ENCODE results near the gene AGXT. TPM values are rescaled to one million over a fixed set of nuclear protein-coding genes. Genes with fewer than 3 reads are reported as not detected.

Gene AGXT
- total RNA-seq, 1 experiment from 2014 or later: 0.36 TPM

DNA sequence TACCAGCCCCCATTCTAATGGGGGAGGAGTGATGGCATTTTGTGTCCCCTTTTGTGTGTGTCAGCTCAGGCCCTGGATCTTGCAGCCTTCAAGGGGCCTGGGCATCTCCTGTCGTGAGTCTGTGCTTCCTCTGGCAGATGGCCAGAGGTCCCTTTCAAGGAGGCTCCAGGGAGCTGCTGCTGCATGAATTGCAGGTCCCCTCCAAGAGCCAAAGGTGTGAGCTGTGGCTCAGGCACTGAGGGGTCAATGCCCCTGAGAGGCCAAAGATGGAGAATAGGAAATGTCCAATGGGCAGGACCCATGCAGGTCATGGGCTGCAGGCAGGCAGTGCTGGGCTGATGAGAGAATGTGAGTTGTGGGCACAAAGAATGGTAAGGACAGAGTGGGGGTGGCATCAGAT is 16.9 kb downstream of the AGXT start:
- in situ Hi-C loops (cut with HindIII; ENCODE audit: low pct_unique_long_range_greater_than_20kb, low sequenced_read_pairs): no loop called here

DNA sequence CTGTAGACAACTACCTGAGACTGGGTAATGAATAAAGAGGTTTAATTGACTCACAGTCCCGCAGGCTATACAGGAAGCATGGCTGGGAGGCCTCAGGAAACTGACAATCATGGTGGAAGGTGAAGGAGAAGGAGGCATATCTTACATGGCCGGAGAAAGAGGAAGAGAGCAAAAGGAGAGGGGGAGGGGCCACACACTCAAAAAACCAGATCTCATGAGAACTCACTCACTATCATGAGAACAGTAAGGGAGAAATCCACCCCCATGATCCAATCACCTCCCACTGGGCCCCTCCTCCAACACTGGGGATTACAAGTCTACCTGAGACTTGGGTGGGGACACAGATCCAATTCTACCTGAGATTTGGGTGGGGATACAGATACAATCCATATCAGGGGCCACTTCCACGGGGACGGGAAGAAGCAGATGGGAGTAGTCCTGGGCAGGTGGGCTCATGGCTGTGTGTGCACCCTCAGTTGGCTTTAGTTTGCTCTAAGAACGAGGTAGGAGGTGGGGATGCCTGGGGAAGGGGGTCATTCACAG is 17.5 kb downstream of the AGXT start:
- Histone ChIP-seq H3K4me1 (ENCODE audit: control insufficient read depth, insufficient read depth, low read length) (no peaks in the 10 kb centered on the region), H3K27me3 (ENCODE audit: control insufficient read depth, insufficient read depth, low read length) (no peaks in the 10 kb centered on the region), H3K27ac (ENCODE audit: low read length) (no peak overlapping the region), H3K9me3 (ENCODE audit: control insufficient read depth, insufficient read depth, low read depth, low read length) (no peaks in the 10 kb centered on the region), H3K36me3 (ENCODE audit: control insufficient read depth, insufficient read depth, low read length) (no peaks in the 10 kb centered on the region), H3K4me3 (ENCODE audit: low read depth in 2 of 2, low read length in 2 of 2) (no peak overlapping the region)
- BruUV-seq (replicated peaks): no TSS peak
- ChIA-PET CTCF (no interaction called here), POLR2A (no interaction called here)
- no peak for ATAC-seq
- no peak for DNase-seq (ENCODE audit: low read depth, low spot score)
- intact Hi-C loops (cut with micrococcal nuclease; ENCODE audit: unreplicated experiment) (no loop called here), in situ Hi-C loops (cut with HindIII; ENCODE audit: low pct_unique_long_range_greater_than_20kb, low sequenced_read_pairs) (no loop called here)
- no peak for TF ChIP-seq TCF7L2 (IDR thresholded peaks at IDR 0.05; ENCODE audit: low read depth, low read length)
- TF ChIP-seq SIN3A (IDR thresholded peaks at IDR 0.05; ENCODE audit: borderline replicate concordance, insufficient read depth, low read depth, low read length): no peak
- TF ChIP-seq, protein P1, sequence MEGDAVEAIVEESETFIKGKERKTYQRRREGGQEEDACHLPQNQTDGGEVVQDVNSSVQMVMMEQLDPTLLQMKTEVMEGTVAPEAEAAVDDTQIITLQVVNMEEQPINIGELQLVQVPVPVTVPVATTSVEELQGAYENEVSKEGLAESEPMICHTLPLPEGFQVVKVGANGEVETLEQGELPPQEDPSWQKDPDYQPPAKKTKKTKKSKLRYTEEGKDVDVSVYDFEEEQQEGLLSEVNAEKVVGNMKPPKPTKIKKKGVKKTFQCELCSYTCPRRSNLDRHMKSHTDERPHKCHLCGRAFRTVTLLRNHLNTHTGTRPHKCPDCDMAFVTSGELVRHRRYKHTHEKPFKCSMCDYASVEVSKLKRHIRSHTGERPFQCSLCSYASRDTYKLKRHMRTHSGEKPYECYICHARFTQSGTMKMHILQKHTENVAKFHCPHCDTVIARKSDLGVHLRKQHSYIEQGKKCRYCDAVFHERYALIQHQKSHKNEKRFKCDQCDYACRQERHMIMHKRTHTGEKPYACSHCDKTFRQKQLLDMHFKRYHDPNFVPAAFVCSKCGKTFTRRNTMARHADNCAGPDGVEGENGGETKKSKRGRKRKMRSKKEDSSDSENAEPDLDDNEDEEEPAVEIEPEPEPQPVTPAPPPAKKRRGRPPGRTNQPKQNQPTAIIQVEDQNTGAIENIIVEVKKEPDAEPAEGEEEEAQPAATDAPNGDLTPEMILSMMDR (IDR thresholded peaks at IDR 0.05): no peak
- no peak for TF ChIP-seq POLR2AphosphoS5 (IDR thresholded peaks at IDR 0.05; ENCODE audit: low read depth, low read length)
- TF ChIP-seq, protein P2, sequence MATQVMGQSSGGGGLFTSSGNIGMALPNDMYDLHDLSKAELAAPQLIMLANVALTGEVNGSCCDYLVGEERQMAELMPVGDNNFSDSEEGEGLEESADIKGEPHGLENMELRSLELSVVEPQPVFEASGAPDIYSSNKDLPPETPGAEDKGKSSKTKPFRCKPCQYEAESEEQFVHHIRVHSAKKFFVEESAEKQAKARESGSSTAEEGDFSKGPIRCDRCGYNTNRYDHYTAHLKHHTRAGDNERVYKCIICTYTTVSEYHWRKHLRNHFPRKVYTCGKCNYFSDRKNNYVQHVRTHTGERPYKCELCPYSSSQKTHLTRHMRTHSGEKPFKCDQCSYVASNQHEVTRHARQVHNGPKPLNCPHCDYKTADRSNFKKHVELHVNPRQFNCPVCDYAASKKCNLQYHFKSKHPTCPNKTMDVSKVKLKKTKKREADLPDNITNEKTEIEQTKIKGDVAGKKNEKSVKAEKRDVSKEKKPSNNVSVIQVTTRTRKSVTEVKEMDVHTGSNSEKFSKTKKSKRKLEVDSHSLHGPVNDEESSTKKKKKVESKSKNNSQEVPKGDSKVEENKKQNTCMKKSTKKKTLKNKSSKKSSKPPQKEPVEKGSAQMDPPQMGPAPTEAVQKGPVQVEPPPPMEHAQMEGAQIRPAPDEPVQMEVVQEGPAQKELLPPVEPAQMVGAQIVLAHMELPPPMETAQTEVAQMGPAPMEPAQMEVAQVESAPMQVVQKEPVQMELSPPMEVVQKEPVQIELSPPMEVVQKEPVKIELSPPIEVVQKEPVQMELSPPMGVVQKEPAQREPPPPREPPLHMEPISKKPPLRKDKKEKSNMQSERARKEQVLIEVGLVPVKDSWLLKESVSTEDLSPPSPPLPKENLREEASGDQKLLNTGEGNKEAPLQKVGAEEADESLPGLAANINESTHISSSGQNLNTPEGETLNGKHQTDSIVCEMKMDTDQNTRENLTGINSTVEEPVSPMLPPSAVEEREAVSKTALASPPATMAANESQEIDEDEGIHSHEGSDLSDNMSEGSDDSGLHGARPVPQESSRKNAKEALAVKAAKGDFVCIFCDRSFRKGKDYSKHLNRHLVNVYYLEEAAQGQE (IDR thresholded peaks at IDR 0.05; ENCODE audit: insufficient read depth in 1 of 2, low read depth in 2 of 2, low read length in 1 of 2): no peak

More for the DNA sequence above, 16.9 kb downstream of the AGXT start:
- no peak for ATAC-seq
- POLR2A ChIA-PET: no interaction called here
- BruUV-seq (replicated peaks): no TSS peak
- Histone ChIP-seq H3K9me3 (ENCODE audit: control insufficient read depth, insufficient read depth, low read depth, low read length) (no peaks in the 10 kb centered on the region), H3K27me3 (ENCODE audit: control insufficient read depth, insufficient read depth, low read length) (no peaks in the 10 kb centered on the region), H3K4me1 (ENCODE audit: control insufficient read depth, insufficient read depth, low read length) (no peaks in the 10 kb centered on the region), H3K4me3 (ENCODE audit: low read depth in 2 of 2, low read length in 2 of 2) (no peak overlapping the region), H3K36me3 (ENCODE audit: control insufficient read depth, insufficient read depth, low read length) (no peaks in the 10 kb centered on the region), H3K27ac (ENCODE audit: low read length) (no peak overlapping the region)
- DNase-seq (ENCODE audit: low read depth, low spot score): no peak
- CTCF ChIA-PET: no interaction called here
- intact Hi-C loops (cut with micrococcal nuclease; ENCODE audit: unreplicated experiment): no loop called here
- TF ChIP-seq SIN3A (IDR thresholded peaks at IDR 0.05; ENCODE audit: borderline replicate concordance, insufficient read depth, low read depth, low read length) (no peak), TCF7L2 (IDR thresholded peaks at IDR 0.05; ENCODE audit: low read depth, low read length) (no peak), POLR2AphosphoS5 (IDR thresholded peaks at IDR 0.05; ENCODE audit: low read depth, low read length) (no peak)
- TF ChIP-seq, protein P2 (IDR thresholded peaks at IDR 0.05; ENCODE audit: insufficient read depth in 1 of 2, low read depth in 2 of 2, low read length in 1 of 2): no peak
- TF ChIP-seq, protein P1 (IDR thresholded peaks at IDR 0.05): no peak
